ENCODE measurements around the gene KLK2. TPM values are rescaled to one million over a fixed set of nuclear protein-coding genes. Genes with fewer than 3 reads are reported as not detected.

Gene KLK2
- total and polyA plus RNA-seq, 7 experiments from 2014 or later = not detected

DNA sequence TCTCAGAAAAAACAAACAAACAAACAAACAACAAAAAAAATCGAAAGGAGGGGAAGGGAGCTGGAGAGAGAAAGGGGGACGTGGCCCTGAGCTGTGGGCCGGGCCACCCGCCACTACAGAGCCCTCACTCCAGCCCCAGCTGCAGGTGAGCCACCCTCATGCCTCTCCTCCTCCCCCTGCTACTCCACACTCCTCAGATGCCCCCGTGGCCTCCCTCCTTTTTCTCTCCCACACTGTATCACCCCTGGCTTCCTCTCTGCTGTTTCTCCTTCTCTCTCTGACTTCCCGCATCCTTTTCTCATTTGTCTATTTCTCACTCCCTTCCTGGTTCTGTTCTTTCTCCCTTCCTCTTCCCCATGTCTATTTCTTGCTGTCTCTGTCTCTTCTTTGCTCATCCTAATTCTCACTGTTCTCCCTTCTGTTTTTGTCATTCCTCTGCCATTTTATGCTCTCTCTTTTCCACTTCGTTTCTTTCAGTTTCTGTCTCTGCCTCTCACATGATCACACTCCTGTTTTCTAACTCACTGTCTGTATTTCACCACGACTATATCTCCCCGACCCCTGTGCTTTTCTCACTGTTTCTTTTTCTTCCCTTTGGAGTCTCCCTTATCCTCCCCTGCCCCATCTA lies 2.7 kb downstream of the KLK2 start:
- H3K4me1 Mint-ChIP-seq = peaks cover 0 to 2% (median 0%) of the 10 kb centered on the region in 7 donors
- H3K27ac Mint-ChIP-seq = no peak overlapping the region
- intact Hi-C loops (cut with micrococcal nuclease) = no loop called here
- peaks cover 0 to 4% (median 0%) of the 10 kb centered on the region in 5 donors for H3K36me3 Mint-ChIP-seq
- DNase-seq = no peak
- Histone ChIP-seq H3K4me3 (ENCODE audit: low read length) (no peak overlapping the region), H3K4me1 (ENCODE audit: control insufficient read depth in 2 of 2, insufficient read depth in 2 of 2, low read length in 2 of 2) (no peaks in the 10 kb centered on the region), H3K27me3 (ENCODE audit: control insufficient read depth in 2 of 2, insufficient read depth in 2 of 2, low read length in 2 of 2) (no peaks in the 10 kb centered on the region), H3K9me3 (ENCODE audit: control insufficient read depth in 2 of 3, low read length in 3 of 3) (no peaks in the 10 kb centered on the region), H3K36me3 (ENCODE audit: control insufficient read depth in 2 of 3, insufficient read depth in 3 of 3, low read length in 3 of 3) (no peaks in the 10 kb centered on the region), H3K27ac (ENCODE audit: low read depth, low read length) (no peak overlapping the region)
- POLR2A ChIA-PET = no interaction called here
- peaks cover 14 to 46% (median 39%) of the 10 kb centered on the region in 5 donors for H3K27me3 Mint-ChIP-seq
- CTCF ChIA-PET = no interaction called here
- ATAC-seq = no peak
- H3K9me3 Mint-ChIP-seq = peaks cover 0 to 3% (median 0%) of the 10 kb centered on the region in 11 donors
- H3K4me3 Mint-ChIP-seq = no peak overlapping the region

DNA sequence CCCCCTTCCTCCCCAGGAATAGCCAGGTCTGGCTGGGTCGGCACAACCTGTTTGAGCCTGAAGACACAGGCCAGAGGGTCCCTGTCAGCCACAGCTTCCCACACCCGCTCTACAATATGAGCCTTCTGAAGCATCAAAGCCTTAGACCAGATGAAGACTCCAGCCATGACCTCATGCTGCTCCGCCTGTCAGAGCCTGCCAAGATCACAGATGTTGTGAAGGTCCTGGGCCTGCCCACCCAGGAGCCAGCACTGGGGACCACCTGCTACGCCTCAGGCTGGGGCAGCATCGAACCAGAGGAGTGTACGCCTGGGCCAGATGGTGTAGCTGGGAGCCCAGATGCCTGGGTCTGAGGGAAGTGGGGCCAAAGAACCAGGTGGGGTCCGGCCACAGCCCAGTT lies 3.2 kb downstream of the KLK2 start:
- peaks cover 0 to 2% (median 0%) of the 10 kb centered on the region in 7 donors for H3K4me1 Mint-ChIP-seq
- Histone ChIP-seq H3K27ac (ENCODE audit: low read depth, low read length) (no peak overlapping the region), H3K9me3 (ENCODE audit: control insufficient read depth in 2 of 3, low read length in 3 of 3) (no peaks in the 10 kb centered on the region), H3K4me1 (ENCODE audit: control insufficient read depth in 2 of 2, insufficient read depth in 2 of 2, low read length in 2 of 2) (no peaks in the 10 kb centered on the region), H3K36me3 (ENCODE audit: control insufficient read depth in 2 of 3, insufficient read depth in 3 of 3, low read length in 3 of 3) (no peaks in the 10 kb centered on the region), H3K27me3 (ENCODE audit: control insufficient read depth in 2 of 2, insufficient read depth in 2 of 2, low read length in 2 of 2) (no peaks in the 10 kb centered on the region), H3K4me3 (ENCODE audit: low read length) (no peak overlapping the region)
- no peak overlapping the region for H3K4me3 Mint-ChIP-seq
- POLR2A ChIA-PET = no interaction called here
- no peak overlapping the region for H3K27ac Mint-ChIP-seq
- H3K9me3 Mint-ChIP-seq = peaks cover 0 to 2% (median 0%) of the 10 kb centered on the region in 11 donors
- peaks cover 0 to under 1% (median 0%) of the 10 kb centered on the region in 5 donors for H3K36me3 Mint-ChIP-seq
- CTCF ChIA-PET = no interaction called here
- DNase-seq = no peak
- intact Hi-C loops (cut with micrococcal nuclease) = no loop called here
- peaks cover 16 to 46% (median 39%) of the 10 kb centered on the region in 5 donors for H3K27me3 Mint-ChIP-seq
- no peak for ATAC-seq

DNA sequence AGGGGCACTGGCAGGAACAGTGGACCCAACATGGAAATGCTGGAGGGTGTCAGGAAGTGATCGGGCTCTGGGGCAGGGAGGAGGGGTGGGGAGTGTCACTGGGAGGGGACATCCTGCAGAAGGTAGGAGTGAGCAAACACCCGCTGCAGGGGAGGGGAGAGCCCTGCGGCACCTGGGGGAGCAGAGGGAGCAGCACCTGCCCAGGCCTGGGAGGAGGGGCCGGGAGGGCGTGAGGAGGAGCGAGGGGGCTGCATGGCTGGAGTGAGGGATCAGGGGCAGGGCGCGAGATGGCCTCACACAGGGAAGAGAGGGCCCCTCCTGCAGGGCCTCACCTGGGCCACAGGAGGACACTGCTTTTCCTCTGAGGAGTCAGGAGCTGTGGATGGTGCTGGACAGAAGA lies 4.1 kb downstream of the KLK2 start:
- no peak overlapping the region for H3K4me3 Mint-ChIP-seq
- ChIA-PET POLR2A (interaction anchor here (0.6 kb wide), 1 partner anchor 97 kb away, joined by 3 read pairs; no protein-coding TSS in a partner anchor), CTCF (no interaction called here)
- H3K36me3 Mint-ChIP-seq = no peaks in the 10 kb centered on the region
- ATAC-seq (no peak), DNase-seq (no peak)
- H3K9me3 Mint-ChIP-seq = peaks cover 0 to 2% (median 0%) of the 10 kb centered on the region in 11 donors
- H3K27ac ChIP-seq (ENCODE audit: low read depth, low read length) = no peak overlapping the region
- peaks cover 0 to 2% (median 0%) of the 10 kb centered on the region in 7 donors for H3K4me1 Mint-ChIP-seq
- H3K36me3 ChIP-seq (ENCODE audit: control insufficient read depth in 2 of 3, insufficient read depth in 3 of 3, low read length in 3 of 3) = no peaks in the 10 kb centered on the region
- H3K27me3 Mint-ChIP-seq = peaks cover 20 to 49% (median 37%) of the 10 kb centered on the region in 5 donors
- H3K27ac Mint-ChIP-seq = no peak overlapping the region
- no peak overlapping the region for H3K4me3 ChIP-seq (ENCODE audit: low read length)
- no peaks in the 10 kb centered on the region for H3K4me1 ChIP-seq (ENCODE audit: control insufficient read depth in 2 of 2, insufficient read depth in 2 of 2, low read length in 2 of 2)
- no peaks in the 10 kb centered on the region for H3K27me3 ChIP-seq (ENCODE audit: control insufficient read depth in 2 of 2, insufficient read depth in 2 of 2, low read length in 2 of 2)
- H3K9me3 ChIP-seq (ENCODE audit: control insufficient read depth in 2 of 3, low read length in 3 of 3) = no peaks in the 10 kb centered on the region
- intact Hi-C loops (cut with micrococcal nuclease) = no loop called here

DNA sequence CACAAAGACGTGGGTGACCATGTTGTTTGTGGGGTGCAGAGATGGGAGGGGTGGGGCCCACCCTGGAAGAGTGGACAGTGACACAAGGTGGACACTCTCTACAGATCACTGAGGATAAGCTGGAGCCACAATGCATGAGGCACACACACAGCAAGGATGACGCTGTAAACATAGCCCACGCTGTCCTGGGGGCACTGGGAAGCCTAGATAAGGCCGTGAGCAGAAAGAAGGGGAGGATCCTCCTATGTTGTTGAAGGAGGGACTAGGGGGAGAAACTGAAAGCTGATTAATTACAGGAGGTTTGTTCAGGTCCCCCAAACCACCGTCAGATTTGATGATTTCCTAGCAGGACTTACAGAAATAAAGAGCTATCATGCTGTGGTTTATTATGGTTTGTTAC lies 5.6 kb downstream of the KLK2 start:
- no peaks in the 10 kb centered on the region for H3K27me3 ChIP-seq (ENCODE audit: control insufficient read depth in 2 of 2, insufficient read depth in 2 of 2, low read length in 2 of 2)
- Mint-ChIP-seq H3K27ac (no peak overlapping the region), H3K36me3 (no peaks in the 10 kb centered on the region), H3K9me3 (peaks cover 0 to 2% (median 0%) of the 10 kb centered on the region in 11 donors), H3K27me3 (peaks cover 25 to 53% (median 34%) of the 10 kb centered on the region in 5 donors), H3K4me1 (peaks cover 0 to 2% (median 0%) of the 10 kb centered on the region in 7 donors), H3K4me3 (no peak overlapping the region)
- no peak overlapping the region for H3K27ac ChIP-seq (ENCODE audit: low read depth, low read length)
- POLR2A ChIA-PET = no interaction called here
- intact Hi-C loops (cut with micrococcal nuclease) = no loop called here
- DNase-seq = no peak
- no peaks in the 10 kb centered on the region for H3K9me3 ChIP-seq (ENCODE audit: control insufficient read depth in 2 of 3, low read length in 3 of 3)
- ATAC-seq = no peak
- H3K4me1 ChIP-seq (ENCODE audit: control insufficient read depth in 2 of 2, insufficient read depth in 2 of 2, low read length in 2 of 2) = no peaks in the 10 kb centered on the region
- CTCF ChIA-PET = no interaction called here
- H3K4me3 ChIP-seq (ENCODE audit: low read length) = no peak overlapping the region
- H3K36me3 ChIP-seq (ENCODE audit: control insufficient read depth in 2 of 3, insufficient read depth in 3 of 3, low read length in 3 of 3) = no peaks in the 10 kb centered on the region

DNA sequence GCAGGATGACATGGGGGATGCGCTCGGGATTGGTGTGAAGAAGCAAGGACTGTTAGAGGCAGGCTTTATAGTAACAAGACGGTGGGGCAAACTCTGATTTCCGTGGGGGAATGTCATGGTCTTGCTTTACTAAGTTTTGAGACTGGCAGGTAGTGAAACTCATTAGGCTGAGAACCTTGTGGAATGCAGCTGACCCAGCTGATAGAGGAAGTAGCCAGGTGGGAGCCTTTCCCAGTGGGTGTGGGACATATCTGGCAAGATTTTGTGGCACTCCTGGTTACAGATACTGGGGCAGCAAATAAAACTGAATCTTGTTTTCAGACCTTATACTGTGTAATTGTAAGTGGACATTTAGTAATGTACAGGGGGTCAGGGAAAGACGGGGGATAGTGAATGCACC lies 7.0 kb downstream of the KLK2 start:
- Mint-ChIP-seq H3K4me1 (peaks cover 0 to 2% (median 0%) of the 10 kb centered on the region in 7 donors), H3K4me3 (no peak overlapping the region), H3K27me3 (peaks cover 26 to 61% (median 36%) of the 10 kb centered on the region in 5 donors), H3K9me3 (peaks cover 0 to 2% (median 0%) of the 10 kb centered on the region in 11 donors), H3K36me3 (no peaks in the 10 kb centered on the region), H3K27ac (no peak overlapping the region)
- intact Hi-C loops (cut with micrococcal nuclease) = no loop called here
- no peak overlapping the region for H3K27ac ChIP-seq (ENCODE audit: low read depth, low read length)
- no peaks in the 10 kb centered on the region for H3K4me1 ChIP-seq (ENCODE audit: control insufficient read depth in 2 of 2, insufficient read depth in 2 of 2, low read length in 2 of 2)
- H3K4me3 ChIP-seq (ENCODE audit: low read length) = no peak overlapping the region
- CTCF ChIA-PET = no interaction called here
- ATAC-seq = no peak
- H3K36me3 ChIP-seq (ENCODE audit: control insufficient read depth in 2 of 3, insufficient read depth in 3 of 3, low read length in 3 of 3) = no peaks in the 10 kb centered on the region
- H3K27me3 ChIP-seq (ENCODE audit: control insufficient read depth in 2 of 2, insufficient read depth in 2 of 2, low read length in 2 of 2) = peaks cover 0 to 3% of the 10 kb centered on the region in 2 donors
- POLR2A ChIA-PET = no interaction called here
- no peak for DNase-seq
- no peaks in the 10 kb centered on the region for H3K9me3 ChIP-seq (ENCODE audit: control insufficient read depth in 2 of 3, low read length in 3 of 3)

DNA sequence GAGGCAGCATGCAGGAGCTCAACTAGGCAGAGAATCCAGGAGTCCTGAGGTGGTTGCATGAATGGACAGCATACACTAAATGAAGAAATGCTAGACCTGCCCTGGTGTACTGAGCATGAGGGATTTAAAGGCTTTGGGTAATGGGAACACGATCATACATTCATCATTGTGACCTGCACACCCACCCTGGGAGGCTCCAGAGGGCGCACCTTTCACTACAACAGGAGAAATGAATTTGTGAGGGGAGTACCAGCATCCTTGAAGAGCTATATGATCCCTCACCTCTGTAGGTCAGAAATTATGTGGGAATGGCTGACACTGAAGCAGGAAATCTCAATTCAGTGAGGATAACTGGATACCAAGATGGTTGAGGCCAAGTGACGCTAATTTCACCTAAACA lies 8.9 kb downstream of the KLK2 start:
- Histone ChIP-seq H3K4me3 (ENCODE audit: low read length) (no peak overlapping the region), H3K4me1 (ENCODE audit: control insufficient read depth in 2 of 2, insufficient read depth in 2 of 2, low read length in 2 of 2) (no peaks in the 10 kb centered on the region), H3K27me3 (ENCODE audit: control insufficient read depth in 2 of 2, insufficient read depth in 2 of 2, low read length in 2 of 2) (peaks cover 0 to 3% of the 10 kb centered on the region in 2 donors), H3K27ac (ENCODE audit: low read depth, low read length) (no peak overlapping the region), H3K36me3 (ENCODE audit: control insufficient read depth in 2 of 3, insufficient read depth in 3 of 3, low read length in 3 of 3) (no peaks in the 10 kb centered on the region), H3K9me3 (ENCODE audit: control insufficient read depth in 2 of 3, low read length in 3 of 3) (no peaks in the 10 kb centered on the region)
- DNase-seq (no peak), ATAC-seq (no peak)
- Mint-ChIP-seq H3K4me1 (peaks cover 0 to under 1% (median 0%) of the 10 kb centered on the region in 7 donors), H3K36me3 (no peaks in the 10 kb centered on the region), H3K9me3 (peaks cover 0 to 2% (median 0%) of the 10 kb centered on the region in 11 donors), H3K27ac (no peak overlapping the region), H3K4me3 (no peak overlapping the region), H3K27me3 (peaks cover 28 to 80% (median 47%) of the 10 kb centered on the region in 5 donors)
- ChIA-PET POLR2A (no interaction called here), CTCF (no interaction called here)
- intact Hi-C loops (cut with micrococcal nuclease) = no loop called here

DNA sequence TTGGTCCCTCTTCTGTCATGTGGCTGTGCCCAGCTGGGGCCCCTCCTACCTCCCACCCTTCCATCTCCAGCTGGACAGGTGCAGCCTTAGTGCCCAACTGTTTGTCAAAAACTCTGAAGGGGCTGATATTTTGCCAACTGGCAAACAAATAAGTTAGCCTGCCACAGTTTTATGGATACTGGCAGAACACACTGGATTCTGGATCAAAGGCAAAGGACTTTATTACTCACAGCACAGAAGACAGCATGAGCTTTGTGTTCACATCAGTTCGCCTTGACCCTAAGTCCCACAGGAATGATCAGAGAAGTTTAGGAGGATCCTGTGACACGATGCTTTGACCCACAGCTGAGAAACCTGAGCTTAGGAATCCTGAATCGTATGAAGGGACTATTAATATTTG lies 16.4 kb downstream of the KLK2 start:
- no peaks in the 10 kb centered on the region for H3K36me3 ChIP-seq (ENCODE audit: control insufficient read depth in 2 of 3, insufficient read depth in 3 of 3, low read length in 3 of 3)
- DNase-seq (no peak), ATAC-seq (no peak)
- no peak overlapping the region for H3K4me3 Mint-ChIP-seq
- peaks cover 0 to 3% of the 10 kb centered on the region in 2 donors for H3K27me3 ChIP-seq (ENCODE audit: control insufficient read depth in 2 of 2, insufficient read depth in 2 of 2, low read length in 2 of 2)
- no peaks in the 10 kb centered on the region for H3K36me3 Mint-ChIP-seq
- H3K4me1 ChIP-seq (ENCODE audit: control insufficient read depth in 2 of 2, insufficient read depth in 2 of 2, low read length in 2 of 2) = no peaks in the 10 kb centered on the region
- no peak overlapping the region for H3K27ac Mint-ChIP-seq
- H3K27me3 Mint-ChIP-seq = peaks cover 9 to 83% (median 48%) of the 10 kb centered on the region in 5 donors
- H3K4me3 ChIP-seq (ENCODE audit: low read length) = no peak overlapping the region
- peaks cover 0 to 4% (median 0%) of the 10 kb centered on the region in 3 experiments for H3K9me3 ChIP-seq (ENCODE audit: control insufficient read depth in 2 of 3, low read length in 3 of 3)
- H3K27ac ChIP-seq (ENCODE audit: low read depth, low read length) = no peak overlapping the region
- no peaks in the 10 kb centered on the region for H3K4me1 Mint-ChIP-seq
- intact Hi-C loops (cut with micrococcal nuclease) = no loop called here
- ChIA-PET CTCF (no interaction called here), POLR2A (no interaction called here)
- H3K9me3 Mint-ChIP-seq = peaks cover 0 to 12% (median 2%) of the 10 kb centered on the region in 11 donors
